ENCODE results near the gene GPR52.

- TF ChIP-seq GATA2 (IDR thresholded peaks at IDR 0.05; ENCODE audit: low read depth, low read length) (no peak), GATA3 (IDR thresholded peaks at IDR 0.05; ENCODE audit: low read depth, low read length) (no peak)
These were observed 21.9 kb downstream of the GPR52 start for GRCh38 chr1:174469687-174470086.

Data from SH-SY5Y (cell line).